Superior temporal gyrus (tissue), 1 donor: Measurements from ENCODE around the gene KRI1.
"Not testable (repeated sequence)": the region's sequence is repeated elsewhere in the genome, so short reads cannot be mapped to it uniquely, and the experiment has no call there.

Source experiments
- DNase-seq: peaks from one replicate; pipeline ENCODE4 v3.0.0-alpha.2; 2016; ENCODE audit errors: extremely low spot score

Gene KRI1

GRCh38 chr19:10550336-10550735 is 15.5 kb downstream of the KRI1 start:
- no peak for DNase-seq

GRCh38 chr19:10549733-10550132 is 16.1 kb downstream of the KRI1 start:
- no peak for DNase-seq

- no peak for DNase-seq
Observed at GRCh38 chr19:10548746-10549276, 17.0 kb downstream of the KRI1 start.

DNA sequence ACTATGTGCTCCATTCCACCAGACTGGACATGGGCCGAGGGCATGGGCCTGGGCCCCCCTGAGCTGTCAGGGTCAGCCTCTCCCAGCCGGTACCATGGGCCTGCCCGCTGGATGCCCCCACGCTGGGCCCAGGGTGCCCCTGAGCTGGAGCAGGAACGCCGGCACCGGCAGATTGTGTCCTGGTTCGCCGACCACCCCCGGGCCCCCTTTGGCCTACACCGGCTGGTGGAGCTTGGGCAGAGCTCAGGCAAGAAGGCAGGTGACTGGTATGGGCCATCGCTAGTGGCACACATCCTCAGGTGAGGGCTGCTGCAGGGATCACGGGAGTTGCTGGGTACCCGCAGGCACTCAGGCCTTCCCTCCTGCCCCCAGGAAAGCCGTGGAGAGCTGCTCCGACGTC is 19.0 kb downstream of the KRI1 start:
- DNase-seq, result no peak

- no peak for DNase-seq
Observed at GRCh38 chr19:10544753-10545251, 21.0 kb downstream of the KRI1 start.

GRCh38 chr19:10544242-10544752 is 21.5 kb downstream of the KRI1 start:
- no peak for DNase-seq

GRCh38 chr19:10543420-10544241 is 22.2 kb downstream of the KRI1 start, which contains the start of gene ATG4D:
Gene ATG4D (plus strand): TSS chr19:10543904. CDS start chr19:10544091, 187 bp downstream.
- DNase-seq, result peak; percentile 83

GRCh38 chr19:10543059-10543419 is 22.8 kb downstream of the KRI1 start:
- DNase-seq, result peak; percentile 11

GRCh38 chr19:10539016-10539415 is 26.8 kb downstream of the KRI1 start:
- DNase-seq, result not testable (repeated sequence)

- DNase-seq, result no peak
Observed at GRCh38 chr19:10538204-10538983, 27.4 kb downstream of the KRI1 start.

- no peak for DNase-seq
Observed at GRCh38 chr19:10537668-10538067, 28.1 kb downstream of the KRI1 start.

- no peak for DNase-seq
Observed at GRCh38 chr19:10535613-10536012, 30.2 kb downstream of the KRI1 start.

GRCh38 chr19:10533646-10534386 is 32.0 kb downstream of the KRI1 start:
- no peak for DNase-seq

GRCh38 chr19:10532457-10532856 is 33.4 kb downstream of the KRI1 start:
- DNase-seq, result no peak

- not testable (repeated sequence) for DNase-seq
Observed at GRCh38 chr19:10526887-10527286, 38.9 kb downstream of the KRI1 start.

DNA sequence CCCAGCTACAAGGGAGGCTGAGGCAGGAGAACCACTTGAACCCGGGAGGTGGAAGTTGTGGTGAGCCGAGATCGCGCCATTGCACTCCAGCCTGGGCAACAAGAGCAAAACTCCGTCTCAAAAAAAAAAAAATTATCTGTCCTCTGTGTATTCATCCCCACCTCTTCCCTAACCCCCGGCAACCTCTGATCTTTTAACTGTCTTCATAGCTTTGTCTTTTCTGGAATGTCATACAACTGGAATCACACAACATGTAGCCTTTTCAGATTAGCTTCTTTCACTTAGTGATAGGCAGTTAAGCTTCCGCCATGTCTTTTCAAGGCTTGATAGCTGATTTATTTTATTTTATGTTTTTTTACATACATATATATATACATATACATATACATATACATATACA is 40.2 kb downstream of the KRI1 start:
- no peak for DNase-seq

GRCh38 chr19:10523135-10523636 is 42.6 kb downstream of the KRI1 start:
- no peak for DNase-seq

DNA sequence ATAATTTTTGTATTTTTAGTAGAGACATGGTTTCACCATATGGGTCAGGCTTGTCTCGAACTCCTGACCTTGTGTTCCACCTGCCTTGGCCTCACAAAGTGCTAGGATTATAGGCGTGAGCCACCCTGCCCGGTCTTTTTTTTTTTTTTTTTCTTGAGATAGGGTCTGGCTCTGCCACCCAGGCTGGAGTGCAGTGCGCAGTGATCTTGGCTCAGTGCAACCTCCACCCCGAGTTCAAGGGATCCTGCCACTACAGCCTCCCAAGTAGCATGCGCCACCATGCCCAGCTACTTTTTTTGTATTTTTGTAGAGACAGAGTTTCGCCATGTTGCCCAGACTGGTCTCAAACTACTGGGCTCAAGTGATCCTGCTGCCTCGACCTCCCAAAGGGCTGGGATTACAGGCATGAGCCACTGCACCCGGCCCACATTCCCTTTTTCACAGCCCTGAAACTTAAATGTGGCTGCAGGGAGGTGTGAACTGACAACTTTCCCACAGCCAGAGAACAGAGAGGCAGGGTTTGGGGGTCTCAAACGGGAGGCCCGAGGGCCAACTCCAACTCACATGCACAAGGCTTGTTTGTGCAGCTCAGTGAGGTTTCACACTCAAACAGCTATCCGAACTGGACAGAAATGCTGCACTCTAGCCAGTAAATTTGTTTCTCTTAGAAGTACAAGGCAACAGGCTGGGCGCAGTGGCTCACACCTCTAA is 44.2 kb downstream of the KRI1 start:
- no peak for DNase-seq

DNA sequence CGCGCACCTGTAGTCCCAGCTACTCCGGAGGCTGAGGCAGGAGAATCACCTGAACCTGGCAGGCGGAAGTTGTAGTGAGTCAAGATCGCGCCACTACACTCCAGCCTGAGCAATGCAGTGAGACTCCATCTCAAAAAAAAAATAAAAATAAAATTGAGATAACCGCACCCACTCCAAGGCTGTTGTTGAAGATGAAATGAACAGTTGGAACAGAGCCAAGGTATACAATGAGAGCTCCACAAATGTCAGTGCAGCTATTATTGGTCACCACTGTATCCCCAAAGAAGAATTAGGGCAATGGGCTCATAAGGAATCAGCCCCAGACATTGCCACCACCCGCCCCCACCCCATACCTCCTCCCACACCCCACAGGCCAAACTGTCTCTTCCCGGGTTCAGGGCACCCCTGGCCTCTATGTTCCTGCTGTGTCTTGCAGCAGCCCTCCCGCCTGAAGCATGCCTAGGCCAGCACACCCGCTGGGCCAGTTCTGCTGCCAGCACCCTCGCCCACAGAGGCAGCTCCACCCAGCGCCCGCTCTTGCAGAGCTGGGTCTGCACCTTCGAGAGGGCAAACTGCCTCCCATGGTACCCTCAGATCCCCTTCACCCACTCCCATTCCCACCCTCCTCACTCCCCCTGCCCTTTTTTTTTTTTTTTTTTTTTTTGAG is 45.0 kb downstream of the KRI1 start:
- DNase-seq, result no peak

GRCh38 chr19:10519421-10519820 is 46.4 kb downstream of the KRI1 start:
- no peak for DNase-seq
